ENCODE data around the gene EML4. TPM values are rescaled to one million over a fixed set of nuclear protein-coding genes. Genes with fewer than 3 reads are reported as not detected.

Gene EML4
- total RNA-seq, 2 experiments from 2014 or later = 37.1 to 43.2 TPM

- H3K9me2 ChIP-seq (ENCODE audit: insufficient read depth, low read length) = no peaks in the 10 kb centered on the region
- intact Hi-C loops (cut with micrococcal nuclease; ENCODE audit: unreplicated experiment) = no loop called here
- peaks cover 10% of the 10 kb centered on the region for H3K4me1 ChIP-seq (ENCODE audit: insufficient read depth, low read length, poor library complexity, severe bottlenecking)
- BruUV-seq (replicated peaks) = no TSS peak
- no peak for TF ChIP-seq EZH2phosphoT487 (IDR thresholded peaks at IDR 0.05; ENCODE audit: borderline replicate concordance, low read depth, low read length)
- TF ChIP-seq CTCF (conservative IDR thresholded peaks at IDR 0.05; ENCODE audit: low read length) = no peak
- H3K79me2 ChIP-seq (ENCODE audit: insufficient read depth, low read depth, low read length) = peaks cover 63% of the 10 kb centered on the region
- no peaks in the 10 kb centered on the region for H3K9me3 ChIP-seq (ENCODE audit: low read length)
- CTCF ChIA-PET (ENCODE audit: unreplicated experiment) = no interaction called here
- peaks cover 67% of the 10 kb centered on the region for H3K36me3 ChIP-seq (ENCODE audit: insufficient read depth, low read length)
- H4K20me1 ChIP-seq (ENCODE audit: insufficient read depth, low read length) = peaks cover 11% of the 10 kb centered on the region; the same call in 1 of the 2 replicates
- no peak overlapping the region for H2AFZ ChIP-seq (ENCODE audit: low read length)
- H3K4me3 ChIP-seq (ENCODE audit: low read depth, low read length, poor library complexity, severe bottlenecking) = no peak overlapping the region
- POLR2A ChIA-PET = no interaction called here
- no peak overlapping the region for H3K4me2 ChIP-seq (ENCODE audit: low read length)
- DNase-seq (ENCODE audit: low spot score) = no peak
- H3K27ac ChIP-seq (ENCODE audit: low read depth, low read length, poor library complexity, severe bottlenecking) = no peak overlapping the region
These were observed 184.8 kb downstream of the EML4 start for GRCh38 chr2:42353792-42354429.

DNA sequence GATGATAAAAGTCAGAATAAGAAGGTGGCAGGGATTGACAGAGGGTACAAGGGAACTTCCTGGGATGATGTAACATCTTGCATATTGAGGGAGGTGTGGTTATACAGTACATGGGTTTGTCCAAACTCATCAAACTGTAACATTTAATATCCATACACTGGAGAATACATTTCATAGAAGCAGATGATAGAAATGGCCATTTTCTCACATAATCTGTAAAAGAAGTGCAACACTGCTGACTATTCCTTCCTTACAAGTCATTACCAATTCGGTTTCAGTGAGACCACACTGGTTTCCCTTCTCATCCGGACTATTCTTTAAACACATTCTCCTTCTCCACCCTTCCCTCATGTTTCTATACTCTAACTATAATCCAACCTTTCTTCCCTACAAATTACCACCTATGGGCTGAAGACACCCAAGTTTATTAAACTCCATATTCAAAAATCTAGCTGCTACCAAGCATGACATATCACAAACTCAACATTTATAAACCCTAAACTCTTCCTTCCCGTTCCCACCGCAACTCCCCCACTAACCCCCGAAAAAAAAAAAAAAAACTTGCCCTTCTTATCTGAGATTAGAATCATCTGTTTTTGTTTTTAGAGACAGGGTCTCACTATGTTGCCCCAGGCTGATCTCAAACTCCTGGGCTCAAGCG is 190.3 kb downstream of the EML4 start:
- POLR2A ChIA-PET = interaction anchor here (0.7 to 1.0 kb wide), 5 partner anchors 13 to 260 kb away, joined by 3 to 6 read pairs (median 4); no protein-coding TSS in a partner anchor
- TF ChIP-seq CTCF (conservative IDR thresholded peaks at IDR 0.05; ENCODE audit: low read length) (no peak), EZH2phosphoT487 (IDR thresholded peaks at IDR 0.05; ENCODE audit: borderline replicate concordance, low read depth, low read length) (no peak)
- Histone ChIP-seq H3K4me2 (ENCODE audit: low read length) (peak overlapping the region; percentile 82), H3K27ac (ENCODE audit: low read depth, low read length, poor library complexity, severe bottlenecking) (peak overlapping the region; percentile 79), H3K9me3 (ENCODE audit: low read length) (no peaks in the 10 kb centered on the region), H3K4me1 (ENCODE audit: insufficient read depth, low read length, poor library complexity, severe bottlenecking) (peaks cover 27% of the 10 kb centered on the region), H3K36me3 (ENCODE audit: insufficient read depth, low read length) (peaks cover 21% of the 10 kb centered on the region), H2AFZ (ENCODE audit: low read length) (no peak overlapping the region), H3K79me2 (ENCODE audit: insufficient read depth, low read depth, low read length) (peaks cover 65% of the 10 kb centered on the region), H3K9me2 (ENCODE audit: insufficient read depth, low read length) (no peaks in the 10 kb centered on the region), H3K4me3 (ENCODE audit: low read depth, low read length, poor library complexity, severe bottlenecking) (peak overlapping the region; percentile 96), H4K20me1 (ENCODE audit: insufficient read depth, low read length) (peaks cover 8% of the 10 kb centered on the region; the same call in 1 of the 2 replicates)
- peak; percentile 24 for DNase-seq (ENCODE audit: low spot score)
- no TSS peak for BruUV-seq (replicated peaks)
- intact Hi-C loops (cut with micrococcal nuclease; ENCODE audit: unreplicated experiment) = no loop called here
- CTCF ChIA-PET (ENCODE audit: unreplicated experiment) = interaction anchor here (1.0 kb wide), 1 partner anchor 254 kb away, joined by 3 read pairs; no protein-coding TSS in a partner anchor
